WTC11 (cell line): Measurements from ENCODE around the gene PHF12. TPM values are rescaled to one million over a fixed set of nuclear protein-coding genes. Genes with fewer than 3 reads are reported as not detected.

Experiments used
- ATAC-seq: fragments of 200-7000 bp; cut with Tn5 transposase; 2 replicates; pipeline ENCODE4 v1.10.0; 2021; ENCODE audit warnings: mild to moderate bottlenecking, moderate library complexity
- CTCF ChIA-PET: fragments of 300-600 bp; sonication (Branson Sonifier 250); formaldehyde crosslinking; loops from one replicate; lab custom pipeline; 2021; ENCODE audit warnings: antibody characterized with exemption; lab: Charles Lee
- POLR2A ChIA-PET: fragments of 350-600 bp; sonication (Branson Sonifier 250); formaldehyde crosslinking; loops from one replicate; lab custom pipeline; 2021; ENCODE audit warnings: antibody characterized with exemption; lab: Charles Lee
- DNase-seq: peaks from one replicate; pipeline ENCODE4 v3.0.0; 2021; ENCODE audit warnings: low spot score
- H3K27ac Mint-ChIP-seq: 2 replicates; pipeline ENCODE4 v1.8.0; 2021; ENCODE audit warnings: mixed read lengths
- H3K27me3 Mint-ChIP-seq: 2 replicates; pipeline ENCODE4 v1.8.0; 2021; ENCODE audit warnings: low read depth, mild to moderate bottlenecking, moderate library complexity, mixed read lengths
- H3K36me3 Mint-ChIP-seq: 2 replicates; pipeline ENCODE4 v1.8.0; 2021; ENCODE audit warnings: mixed read lengths
- H3K4me1 Mint-ChIP-seq: 2 replicates; pipeline ENCODE4 v1.8.0; 2022; ENCODE audit warnings: mixed read lengths
- H3K4me3 Mint-ChIP-seq: 2 replicates; pipeline ENCODE4 v1.8.0; 2021; ENCODE audit warnings: mild to moderate bottlenecking, moderate library complexity, mixed read lengths
- H3K9me3 Mint-ChIP-seq: 2 replicates; pipeline ENCODE4 v1.8.0; 2021; ENCODE audit warnings: mixed read lengths
- ARID4B ChIP-seq: sonication (generic); formaldehyde crosslinking; IDR thresholded peaks from 2 replicates; pipeline ENCODE4 v1.8.0; 2023; ENCODE audit warnings: missing genetic modification reagents, mild to moderate bottlenecking, borderline replicate concordance
- E2F1 ChIP-seq: sonication (generic); formaldehyde crosslinking; IDR thresholded peaks from 2 replicates; pipeline ENCODE4 v1.8.0; 2022; ENCODE audit warnings: mild to moderate bottlenecking, missing genetic modification reagents
- ELF4 ChIP-seq: sonication (generic); formaldehyde crosslinking; IDR thresholded peaks from 2 replicates; pipeline ENCODE4 v1.8.1; 2022; ENCODE audit warnings: low read depth, mild to moderate bottlenecking, moderate library complexity, missing genetic modification reagents
- GABPB1 ChIP-seq: sonication (generic); formaldehyde crosslinking; IDR thresholded peaks from 2 replicates; pipeline ENCODE4 v1.8.1; 2023; ENCODE audit warnings: mild to moderate bottlenecking, missing genetic modification reagents
- JUN ChIP-seq: sonication (generic); formaldehyde crosslinking; IDR thresholded peaks from 2 replicates; pipeline ENCODE4 v1.8.0; 2023; ENCODE audit warnings: mild to moderate bottlenecking, missing genetic modification reagents
- NR1H2 ChIP-seq: sonication (generic); formaldehyde crosslinking; IDR thresholded peaks from 2 replicates; pipeline ENCODE4 v1.9.0; 2021; ENCODE audit warnings: mild to moderate bottlenecking, moderate library complexity, missing genetic modification reagents
- PREB ChIP-seq: sonication (generic); formaldehyde crosslinking; IDR thresholded peaks from 2 replicates; pipeline ENCODE4 v1.8.1; 2022; ENCODE audit warnings: mild to moderate bottlenecking, missing genetic modification reagents, moderate library complexity, borderline replicate concordance
- RELA ChIP-seq: sonication (generic); formaldehyde crosslinking; IDR thresholded peaks from 2 replicates; pipeline ENCODE4 v1.8.1; 2022; ENCODE audit warnings: missing genetic modification reagents, mild to moderate bottlenecking, borderline replicate concordance
- TEAD1 ChIP-seq: sonication (generic); formaldehyde crosslinking; IDR thresholded peaks from 2 replicates; pipeline ENCODE4 v1.8.0; 2022; ENCODE audit warnings: mild to moderate bottlenecking, missing genetic modification reagents
- ZBTB21 ChIP-seq: sonication (generic); formaldehyde crosslinking; IDR thresholded peaks from 2 replicates; pipeline ENCODE4 v1.8.1; 2023; ENCODE audit warnings: mild to moderate bottlenecking, missing genetic modification reagents, borderline replicate concordance
- ZBTB43 ChIP-seq: sonication (generic); formaldehyde crosslinking; IDR thresholded peaks from 2 replicates; pipeline ENCODE4 v1.8.1; 2023; ENCODE audit warnings: mild to moderate bottlenecking, missing genetic modification reagents
- ZNF121 ChIP-seq: sonication (generic); formaldehyde crosslinking; IDR thresholded peaks from 2 replicates; pipeline ENCODE4 v1.8.0; 2023; ENCODE audit warnings: missing genetic modification reagents
- ZNF281 ChIP-seq: sonication (generic); formaldehyde crosslinking; IDR thresholded peaks from 2 replicates; pipeline ENCODE4 v1.8.0; 2023; ENCODE audit warnings: mild to moderate bottlenecking, missing genetic modification reagents
- ZNF532 ChIP-seq: fragments of 250-450 bp; sonication (Bioruptor Pico); IDR thresholded peaks from 2 replicates; pipeline ENCODE4 v1.9.0; 2021; ENCODE audit warnings: mild to moderate bottlenecking, borderline replicate concordance
- total RNA-seq: library from RNA; stranded (reverse); gene quantifications from 3 replicates; pipeline ENCODE4 v1.2.3, GENCODE V29; 2021

Gene PHF12
- total RNA-seq, 1 experiment from 2014 or later = 69.8 TPM

- no peak; the same call in 1 of the 2 replicates for TF ChIP-seq ELF4 (CRISPR knock-in tag)
- TF ChIP-seq NR1H2 (CRISPR knock-in tag) = no peak
- 0 out of 2 replicates have a peak, but pooled peaks have one; percentile 23 for TF ChIP-seq ARID4B (CRISPR knock-in tag)
- TF ChIP-seq ZNF121 (CRISPR knock-in tag) = no peak
Measured at GRCh38 chr17:28949185-28950016, 1.9 kb downstream of the PHF12 start (continued).

- Mint-ChIP-seq H3K4me3 (peak overlapping the region; percentile 92), H3K36me3 (peaks cover 23% of the 10 kb centered on the region), H3K27ac (peak overlapping the region; percentile 94), H3K9me3 (no peaks in the 10 kb centered on the region), H3K27me3 (no peaks in the 10 kb centered on the region), H3K4me1 (peaks cover 22% of the 10 kb centered on the region)
- CTCF ChIA-PET = interaction anchor here (0.8 to 5.5 kb wide), 6 partner anchors 17 to 231 kb away, joined by 3 to 39 read pairs (median 9); partner anchors contain the start of genes DHRS13, MYO18A and TLCD1
- DNase-seq (no peak), ATAC-seq (no peak)
- TF ChIP-seq ZBTB43 (CRISPR knock-in tag) = no peak; the same call in 1 of the 2 replicates
- no peak for TF ChIP-seq TEAD1 (CRISPR knock-in tag)
- 0 out of 2 replicates have a peak, but pooled peaks have one; percentile 36 for TF ChIP-seq RELA (CRISPR knock-in tag)
- TF ChIP-seq PREB (CRISPR knock-in tag) = 0 out of 2 replicates have a peak, but pooled peaks have one; percentile 41
- TF ChIP-seq GABPB1 = 0 out of 2 replicates have a peak, but pooled peaks have one; percentile 24
- POLR2A ChIA-PET = no interaction called here
Measured at GRCh38 chr17:28948873-28949184, 2.5 kb downstream of the PHF12 start.

- no peak for DNase-seq
- ChIA-PET CTCF (interaction anchor here (0.8 to 5.5 kb wide), 4 partner anchors 17 to 222 kb away, joined by 3 to 39 read pairs (median 16); partner anchors contain the start of gene TLCD1), POLR2A (no interaction called here)
- Mint-ChIP-seq H3K27me3 (no peaks in the 10 kb centered on the region), H3K4me3 (peak overlapping the region; percentile 92), H3K36me3 (peaks cover 27% of the 10 kb centered on the region), H3K4me1 (peaks cover 22% of the 10 kb centered on the region), H3K27ac (peak overlapping the region; percentile 94), H3K9me3 (no peaks in the 10 kb centered on the region)
- ATAC-seq = no peak
- no peak for TF ChIP-seq ZNF281
- no peak for TF ChIP-seq ZNF532 (CRISPR knock-in tag)
- TF ChIP-seq JUN (CRISPR knock-in tag) = no peak
- TF ChIP-seq E2F1 (CRISPR knock-in tag) = no peak
- no peak for TF ChIP-seq ZBTB21
Measured at GRCh38 chr17:28948342-28948741, 3.0 kb downstream of the PHF12 start.
